Right lobe of liver (tissue), 4 donors: ENCODE results near the gene DUSP14.

Experiments
- CTCF ChIP-seq, 4 donors: fragments of 200-600 bp in 3 of 4; fragments of 450-650 bp in 1 of 4; IDR thresholded peaks; one replicate each; pipeline versions ENCODE4 v1.5.1 to v1.8.0; 2016 to 2022; ENCODE audit warnings: antibody characterized with exemption in 4 of 4, mild to moderate bottlenecking in 2 of 4
- POLR2A ChIP-seq: fragments of 450-650 bp; IDR thresholded peaks from one replicate; pipeline ENCODE4 v1.6.1; 2017; ENCODE audit warnings: antibody characterized with exemption, mild to moderate bottlenecking
- donor health status: DM: no; HTN: no; CAD: no.
- donor health status: DM: no; HTN: no; CAD: no.
- donor health status: DM: no; HTN: yes; CAD: no.

DNA sequence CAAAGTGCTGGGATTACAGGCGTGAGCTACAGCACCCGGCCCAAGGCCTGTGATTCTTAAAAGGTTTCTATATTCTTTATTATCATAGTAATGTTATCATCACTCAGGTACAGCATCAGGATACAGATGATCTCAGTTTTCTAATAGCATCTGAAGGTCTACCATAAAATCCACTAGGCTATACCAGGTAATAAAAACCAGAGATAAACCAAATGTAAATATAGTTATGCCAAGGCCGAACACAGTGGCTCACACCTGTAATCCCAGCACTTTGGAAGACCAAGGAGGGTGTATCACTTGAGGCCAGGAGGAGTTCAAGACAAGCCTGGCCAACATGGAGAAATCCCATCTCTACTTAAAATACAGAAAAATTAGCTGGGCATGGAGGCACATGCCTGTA is 65.7 kb downstream of the DUSP14 start:
- TF ChIP-seq CTCF (IDR thresholded peaks at IDR 0.05) (no peak), POLR2A (no peak)
